ENCODE data around the gene CARHSP1.
"Not testable (repeated sequence)": the region's sequence is repeated elsewhere in the genome, so short reads cannot be mapped to it uniquely, and the experiment has no call there.

The CARHSP1 gene

GRCh38 chr16:8874388-8874787 lies 5.6 kb upstream of the CARHSP1 start:
- Histone ChIP-seq H3K27me3 (ENCODE audit: insufficient read depth, poor library complexity, severe bottlenecking) (no peaks in the 10 kb centered on the region), H3K27ac (replicated peaks) (no peak overlapping the region), H3K4me3 (replicated peaks; ENCODE audit: insufficient read depth, low read length) (no peak overlapping the region)
- no peak for TF ChIP-seq SPI1 (IDR thresholded peaks at IDR 0.05; ENCODE audit: borderline replicate concordance, low read depth)
- no peak for TF ChIP-seq GABPA (IDR thresholded peaks at IDR 0.05; ENCODE audit: low read depth)
- TF ChIP-seq REST (IDR thresholded peaks at IDR 0.05; ENCODE audit: insufficient replicate concordance, low read depth) = no peak
- no peak for TF ChIP-seq CTCF (IDR thresholded peaks at IDR 0.05; ENCODE audit: insufficient read depth, low read length)
- TF ChIP-seq POLR2AphosphoS5 (IDR thresholded peaks at IDR 0.05; ENCODE audit: low read depth) = no peak
- no peak for DNase-seq (ENCODE audit: low read depth in 1 of 2, low spot score in 1 of 2)

- not testable (repeated sequence) for H3K27ac ChIP-seq (replicated peaks); H3K4me3 ChIP-seq (replicated peaks; ENCODE audit: insufficient read depth, low read length); H3K27me3 ChIP-seq (ENCODE audit: insufficient read depth, poor library complexity, severe bottlenecking); DNase-seq (ENCODE audit: low read depth in 1 of 2, low spot score in 1 of 2)
Measured at GRCh38 chr16:8873866-8874195, 5.0 kb upstream of the CARHSP1 start.

GRCh38 chr16:8872967-8873865 lies 4.4 kb upstream of the CARHSP1 start:
- H3K4me3 ChIP-seq (replicated peaks; ENCODE audit: insufficient read depth, low read length) = no peak overlapping the region
- no peak for DNase-seq (ENCODE audit: low read depth in 1 of 2, low spot score in 1 of 2)
- TF ChIP-seq GABPA (IDR thresholded peaks at IDR 0.05; ENCODE audit: low read depth) (no peak), REST (IDR thresholded peaks at IDR 0.05; ENCODE audit: insufficient replicate concordance, low read depth) (no peak)
- no peaks in the 10 kb centered on the region for H3K27me3 ChIP-seq (ENCODE audit: insufficient read depth, poor library complexity, severe bottlenecking)
- H3K27ac ChIP-seq (replicated peaks) = no peak overlapping the region

GRCh38 chr16:8872071-8872470 lies 3.3 kb upstream of the CARHSP1 start:
- no peak overlapping the region for H3K27ac ChIP-seq (replicated peaks)
- no peaks in the 10 kb centered on the region for H3K27me3 ChIP-seq (ENCODE audit: insufficient read depth, poor library complexity, severe bottlenecking)
- no peak for TF ChIP-seq CTCF (IDR thresholded peaks at IDR 0.05; ENCODE audit: insufficient read depth, low read length)
- no peak for TF ChIP-seq POLR2AphosphoS5 (IDR thresholded peaks at IDR 0.05; ENCODE audit: low read depth)
- TF ChIP-seq REST (IDR thresholded peaks at IDR 0.05; ENCODE audit: insufficient replicate concordance, low read depth) = no peak
- no peak for TF ChIP-seq SPI1 (IDR thresholded peaks at IDR 0.05; ENCODE audit: borderline replicate concordance, low read depth)
- TF ChIP-seq GABPA (IDR thresholded peaks at IDR 0.05; ENCODE audit: low read depth) = no peak
- no peak for DNase-seq (ENCODE audit: low read depth in 1 of 2, low spot score in 1 of 2)
- H3K4me3 ChIP-seq (replicated peaks; ENCODE audit: insufficient read depth, low read length) = no peak overlapping the region

GRCh38 chr16:8869988-8870241 lies 1.1 kb upstream of the CARHSP1 start:
- not testable (repeated sequence) for H3K27ac ChIP-seq (replicated peaks); H3K27me3 ChIP-seq (ENCODE audit: insufficient read depth, poor library complexity, severe bottlenecking); DNase-seq (ENCODE audit: low read depth in 1 of 2, low spot score in 1 of 2); H3K4me3 ChIP-seq (replicated peaks; ENCODE audit: insufficient read depth, low read length)

Data from HL-60 (cell line).